Measurements from ENCODE around the gene ZNRF1. TPM values are rescaled to one million over a fixed set of nuclear protein-coding genes. Genes with fewer than 3 reads are reported as not detected.
A peak's percentile ranks its signal among the peaks of the same experiment; 100 is the strongest.

The ZNRF1 gene
- total and polyA plus RNA-seq, 2 donors = 13.4 to 22.0 TPM

DNA sequence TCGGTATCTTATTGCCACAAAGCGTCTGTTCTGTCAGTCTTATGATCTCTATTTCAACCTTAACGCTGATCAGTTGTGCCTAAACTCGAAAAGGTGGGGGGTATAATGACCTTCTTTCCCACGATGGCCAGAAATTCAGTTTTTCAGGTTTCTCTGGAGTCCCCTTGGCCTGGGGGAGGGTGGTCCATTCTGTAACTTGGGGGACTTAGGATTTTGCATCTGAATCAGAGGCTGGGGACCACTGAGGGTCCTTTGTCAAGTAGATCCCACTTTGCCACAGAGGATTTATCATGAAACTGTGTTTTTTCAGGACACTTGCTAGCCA lies 7.6 kb upstream of the ZNRF1 start:
- Histone ChIP-seq H3K4me3 (ENCODE audit: low read depth, low read length) (no peak overlapping the region), H3K4me1 (ENCODE audit: insufficient read depth) (no peaks in the 10 kb centered on the region), H3K27ac (ENCODE audit: low read depth) (no peak overlapping the region), H3K36me3 (ENCODE audit: insufficient read depth) (no peaks in the 10 kb centered on the region)
- 83% methylated on average over 5 of the region's 5 CpGs for WGBS
- no peak for DNase-seq (ENCODE audit: extremely low spot score)

DNA sequence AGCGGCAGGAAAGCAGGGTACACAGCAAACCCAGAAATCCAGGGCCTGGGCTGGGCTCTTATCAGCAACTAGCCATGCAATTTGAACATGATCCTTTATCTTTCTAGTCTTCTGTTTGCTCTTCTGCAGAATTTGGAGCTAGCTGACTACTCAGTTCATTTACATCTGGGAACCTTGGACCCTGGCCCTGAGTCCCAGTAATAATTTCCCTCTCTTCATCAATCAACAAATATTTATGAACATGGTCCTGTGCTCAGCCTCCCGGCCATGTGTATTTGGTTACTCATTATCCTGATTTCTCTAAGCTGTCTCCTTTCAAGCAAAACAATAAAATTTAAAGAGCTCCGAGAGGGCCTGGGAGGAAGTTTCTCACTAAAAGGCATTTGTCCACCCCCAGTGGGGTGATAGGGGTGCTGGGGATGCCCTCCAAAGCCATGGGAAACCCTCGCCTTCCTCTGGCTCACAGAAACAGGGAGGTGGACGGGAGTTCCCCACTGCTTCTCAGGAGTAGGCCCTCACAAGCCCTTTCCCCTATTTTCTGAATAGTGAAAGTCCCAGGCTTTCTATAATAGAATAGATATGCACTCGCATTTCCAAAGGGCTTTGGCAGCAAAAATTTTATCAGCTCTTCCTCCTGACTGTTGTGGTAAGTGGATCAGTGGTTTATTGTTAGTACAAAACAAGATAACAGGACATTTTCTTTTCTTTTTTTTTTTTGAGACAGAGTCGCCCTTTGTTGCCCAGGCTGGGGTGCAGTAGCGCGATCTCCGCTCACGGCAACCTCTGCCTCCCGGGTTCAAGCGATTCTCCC lies 7.0 kb upstream of the ZNRF1 start:
- Histone ChIP-seq H3K4me1 (ENCODE audit: insufficient read depth) (no peaks in the 10 kb centered on the region), H3K36me3 (ENCODE audit: insufficient read depth) (no peaks in the 10 kb centered on the region), H3K27ac (ENCODE audit: low read depth) (no peak overlapping the region), H3K4me3 (ENCODE audit: low read depth, low read length) (no peak overlapping the region)
- 65% methylated on average over 13 of the region's 13 CpGs for WGBS
- DNase-seq (ENCODE audit: extremely low spot score) = no peak

- H3K27ac ChIP-seq (ENCODE audit: low read depth) = no peak overlapping the region
- DNase-seq (ENCODE audit: extremely low spot score) = no peak
- 89% methylated on average over 1 of the region's 1 CpG for WGBS
- no peak overlapping the region for H3K4me3 ChIP-seq (ENCODE audit: low read depth, low read length)
- H3K36me3 ChIP-seq (ENCODE audit: insufficient read depth) = no peaks in the 10 kb centered on the region
- no peaks in the 10 kb centered on the region for H3K4me1 ChIP-seq (ENCODE audit: insufficient read depth)
Observed at GRCh38 chr16:74995986-74996385, 2.8 kb upstream of the ZNRF1 start.

DNA sequence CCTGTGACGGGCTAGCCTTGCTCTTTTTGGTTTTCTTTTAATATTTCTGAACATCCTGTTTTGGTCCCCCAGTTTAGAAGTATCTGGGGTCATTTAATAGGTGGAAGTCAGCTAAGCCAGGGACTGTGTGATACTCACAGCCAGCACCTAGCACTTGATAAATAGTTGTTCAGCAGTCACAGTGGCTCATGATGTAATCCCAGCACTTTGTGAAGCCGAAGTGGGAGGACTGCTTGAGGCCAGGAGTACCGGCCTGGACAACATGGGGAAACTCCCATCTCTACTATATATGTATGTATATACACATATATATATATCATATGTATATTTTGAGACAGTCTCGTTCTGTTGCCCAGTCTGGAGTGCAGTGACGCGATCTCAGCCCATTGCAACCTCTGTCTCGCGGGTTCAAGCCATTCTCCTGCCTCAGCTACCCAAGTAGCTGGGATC lies 1.8 kb upstream of the ZNRF1 start:
- WGBS = 86% methylated on average over 8 of the region's 8 CpGs
- H3K4me3 ChIP-seq (ENCODE audit: low read depth, low read length) = no peak overlapping the region
- no peak for DNase-seq (ENCODE audit: extremely low spot score)

DNA sequence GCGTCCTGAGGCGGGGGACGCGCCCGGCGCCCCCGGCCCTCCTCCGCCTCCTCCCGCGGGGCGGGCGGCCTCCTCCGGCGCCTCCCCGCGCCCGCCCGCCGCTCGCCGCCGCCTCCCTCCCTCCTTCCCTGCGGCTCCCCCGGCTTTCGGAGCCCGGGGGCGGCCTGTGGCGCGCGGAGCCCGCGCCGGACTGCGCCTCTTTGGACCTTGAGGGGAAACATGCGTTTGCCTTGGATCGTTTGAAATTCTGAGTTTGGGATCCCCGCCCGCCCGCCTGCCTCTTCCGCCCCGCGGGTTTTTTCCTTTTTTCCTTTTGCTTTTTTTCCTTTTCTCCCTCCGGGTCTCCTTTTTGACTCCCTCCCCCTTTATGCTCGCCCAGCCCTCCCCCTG lies 390 bp downstream of the ZNRF1 start:
- peak overlapping the region; percentile 71 for H3K27ac ChIP-seq (ENCODE audit: low read depth)
- no peak for DNase-seq (ENCODE audit: extremely low spot score)
- no peaks in the 10 kb centered on the region for H3K4me1 ChIP-seq (ENCODE audit: insufficient read depth)
- H3K4me3 ChIP-seq (ENCODE audit: low read depth, low read length) = peak overlapping the region; percentile 78
- under 1% methylated on average over 43 of the region's 44 CpGs for WGBS
- no peaks in the 10 kb centered on the region for H3K36me3 ChIP-seq (ENCODE audit: insufficient read depth)

More for the DNA sequence above, 1.8 kb upstream of the ZNRF1 start:
- Histone ChIP-seq H3K27ac (ENCODE audit: low read depth) (no peak overlapping the region), H3K4me1 (ENCODE audit: insufficient read depth) (no peaks in the 10 kb centered on the region), H3K36me3 (ENCODE audit: insufficient read depth) (no peaks in the 10 kb centered on the region)

- no peaks in the 10 kb centered on the region for H3K36me3 ChIP-seq (ENCODE audit: insufficient read depth)
- H3K27ac ChIP-seq (ENCODE audit: low read depth) = no peak overlapping the region
- peaks cover under 1% of the 10 kb centered on the region for H3K4me1 ChIP-seq (ENCODE audit: insufficient read depth)
- DNase-seq (ENCODE audit: extremely low spot score) = no peak
- peak overlapping the region; percentile 78 for H3K4me3 ChIP-seq (ENCODE audit: low read depth, low read length)
- 1% methylated on average over 71 of the region's 71 CpGs for WGBS
Observed at GRCh38 chr16:74999609-75000480, 1.0 kb downstream of the ZNRF1 start.

- WGBS = 19% methylated on average over 15 of the region's 15 CpGs
Observed at GRCh38 chr16:75000481-75001081, 1.8 kb downstream of the ZNRF1 start.

GRCh38 chr16:75002474-75002873 lies 3.6 kb downstream of the ZNRF1 start:
- H3K4me3 ChIP-seq (ENCODE audit: low read depth, low read length) = no peak overlapping the region
- 69% methylated on average over 9 of the region's 9 CpGs for WGBS
- H3K27ac ChIP-seq (ENCODE audit: low read depth) = no peak overlapping the region
- DNase-seq (ENCODE audit: extremely low spot score) = no peak
- peaks cover 1% of the 10 kb centered on the region for H3K4me1 ChIP-seq (ENCODE audit: insufficient read depth)
- H3K36me3 ChIP-seq (ENCODE audit: insufficient read depth) = no peaks in the 10 kb centered on the region

More at GRCh38 chr16:75000481-75001081, 1.8 kb downstream of the ZNRF1 start:
- Histone ChIP-seq H3K36me3 (ENCODE audit: insufficient read depth) (no peaks in the 10 kb centered on the region), H3K4me1 (ENCODE audit: insufficient read depth) (peaks cover 1% of the 10 kb centered on the region), H3K4me3 (ENCODE audit: low read depth, low read length) (peak overlapping the region; percentile 78), H3K27ac (ENCODE audit: low read depth) (no peak overlapping the region)
- no peak for DNase-seq (ENCODE audit: extremely low spot score)

DNA sequence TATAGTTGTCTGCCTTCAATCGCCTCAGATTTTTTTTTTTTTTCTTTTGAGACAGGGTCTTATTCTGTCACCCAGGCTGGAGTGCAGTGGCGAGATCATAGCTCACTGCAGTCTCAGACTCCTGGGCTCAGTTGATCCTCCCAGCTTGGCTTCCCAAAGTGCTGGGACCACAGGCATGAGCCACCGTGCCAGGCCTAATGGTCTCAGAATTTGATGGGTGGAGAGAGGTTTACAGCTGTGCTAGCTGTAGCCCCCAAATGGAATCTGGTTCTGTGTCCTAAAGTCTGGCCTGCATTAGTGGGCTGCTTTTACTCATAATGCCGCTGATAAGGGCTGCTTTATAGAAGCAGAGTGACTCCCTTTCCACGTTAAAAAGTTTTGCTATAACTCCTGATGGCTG lies 5.1 kb downstream of the ZNRF1 start:
- Histone ChIP-seq H3K36me3 (ENCODE audit: insufficient read depth) (no peaks in the 10 kb centered on the region), H3K27ac (ENCODE audit: low read depth) (no peak overlapping the region), H3K4me3 (ENCODE audit: low read depth, low read length) (no peak overlapping the region), H3K4me1 (ENCODE audit: insufficient read depth) (peaks cover 1% of the 10 kb centered on the region)
- no peak for DNase-seq (ENCODE audit: extremely low spot score)
- 69% methylated on average over 5 of the region's 5 CpGs for WGBS

GRCh38 chr16:75004460-75004859 lies 5.6 kb downstream of the ZNRF1 start:
- 98% methylated on average over 3 of the region's 3 CpGs for WGBS
- DNase-seq (ENCODE audit: extremely low spot score) = no peak
- H3K4me3 ChIP-seq (ENCODE audit: low read depth, low read length) = no peak overlapping the region

GRCh38 chr16:75005697-75006096 lies 6.9 kb downstream of the ZNRF1 start:
- no peak for DNase-seq (ENCODE audit: extremely low spot score)

More at GRCh38 chr16:75004460-75004859, 5.6 kb downstream of the ZNRF1 start:
- peaks cover 1% of the 10 kb centered on the region for H3K4me1 ChIP-seq (ENCODE audit: insufficient read depth)
- no peaks in the 10 kb centered on the region for H3K36me3 ChIP-seq (ENCODE audit: insufficient read depth)
- H3K27ac ChIP-seq (ENCODE audit: low read depth) = no peak overlapping the region

GRCh38 chr16:75007443-75007842 lies 8.6 kb downstream of the ZNRF1 start:
- WGBS = 89% methylated on average over 1 of the region's 1 CpG
- no peaks in the 10 kb centered on the region for H3K36me3 ChIP-seq (ENCODE audit: insufficient read depth)
- H3K27ac ChIP-seq (ENCODE audit: low read depth) = no peak overlapping the region
- DNase-seq (ENCODE audit: extremely low spot score) = no peak
- H3K4me1 ChIP-seq (ENCODE audit: insufficient read depth) = peaks cover 1% of the 10 kb centered on the region
- H3K4me3 ChIP-seq (ENCODE audit: low read depth, low read length) = no peak overlapping the region

More at GRCh38 chr16:75005697-75006096, 6.9 kb downstream of the ZNRF1 start:
- WGBS = 82% methylated on average over 4 of the region's 4 CpGs
- Histone ChIP-seq H3K4me3 (ENCODE audit: low read depth, low read length) (no peak overlapping the region), H3K36me3 (ENCODE audit: insufficient read depth) (no peaks in the 10 kb centered on the region), H3K27ac (ENCODE audit: low read depth) (no peak overlapping the region), H3K4me1 (ENCODE audit: insufficient read depth) (peaks cover 1% of the 10 kb centered on the region)

- no peaks in the 10 kb centered on the region for H3K36me3 ChIP-seq (ENCODE audit: insufficient read depth)
- no peak for DNase-seq (ENCODE audit: extremely low spot score)
- no peak overlapping the region for H3K4me3 ChIP-seq (ENCODE audit: low read depth, low read length)
- WGBS = 74% methylated on average over 3 of the region's 3 CpGs
- no peaks in the 10 kb centered on the region for H3K4me1 ChIP-seq (ENCODE audit: insufficient read depth)
- H3K27ac ChIP-seq (ENCODE audit: low read depth) = no peak overlapping the region
Observed at GRCh38 chr16:75010427-75010826, 11.6 kb downstream of the ZNRF1 start.

Data from urinary bladder (tissue), 4 donors.